ENCODE data around the gene GRB2.

GRB2 gene

DNA sequence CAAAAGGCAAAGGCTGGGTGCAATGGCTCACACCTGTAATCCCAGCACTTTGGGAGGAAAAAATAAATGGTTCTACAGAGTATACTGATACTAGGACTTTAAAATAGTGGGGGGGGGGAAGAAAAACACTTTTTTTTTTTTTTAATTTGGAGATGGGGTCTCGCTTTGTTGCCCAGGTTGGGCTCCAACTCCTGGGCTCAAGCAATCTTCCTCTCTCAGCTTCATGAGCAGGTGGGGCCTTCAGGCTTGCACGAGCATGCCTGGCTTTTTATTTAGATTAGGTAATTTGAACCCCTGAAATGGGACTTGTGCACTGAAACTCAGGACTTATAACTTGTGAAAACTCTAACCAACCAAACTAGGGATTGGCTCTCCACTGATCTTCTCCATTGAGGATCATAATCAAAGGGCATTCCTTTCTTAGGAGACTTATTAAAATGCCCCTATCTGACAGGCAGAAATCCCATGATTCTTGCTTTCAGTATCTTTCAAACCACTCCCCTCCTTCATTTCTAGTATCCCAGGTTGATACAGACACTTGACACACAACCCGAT, 16.9 kb downstream of the GRB2 start:
- peaks cover 59% of the 10 kb centered on the region for H3K36me3 ChIP-seq
- no peak overlapping the region for H3K4me3 ChIP-seq (ENCODE audit: low read depth in 1 of 2, low read length in 1 of 2)
- H3K27me3 ChIP-seq: no peaks in the 10 kb centered on the region
- TF ChIP-seq CTCF (IDR thresholded peaks at IDR 0.05): no peak
- H3K4me1 ChIP-seq (ENCODE audit: control insufficient read depth in 1 of 2, insufficient read depth in 1 of 2, low read depth in 1 of 2, low read length in 1 of 2): peaks cover 17 to 38% of the 10 kb centered on the region in 2 experiments
- peak overlapping the region; percentile 37 for H3K27ac ChIP-seq
- H3K9me3 ChIP-seq: no peaks in the 10 kb centered on the region

DNA sequence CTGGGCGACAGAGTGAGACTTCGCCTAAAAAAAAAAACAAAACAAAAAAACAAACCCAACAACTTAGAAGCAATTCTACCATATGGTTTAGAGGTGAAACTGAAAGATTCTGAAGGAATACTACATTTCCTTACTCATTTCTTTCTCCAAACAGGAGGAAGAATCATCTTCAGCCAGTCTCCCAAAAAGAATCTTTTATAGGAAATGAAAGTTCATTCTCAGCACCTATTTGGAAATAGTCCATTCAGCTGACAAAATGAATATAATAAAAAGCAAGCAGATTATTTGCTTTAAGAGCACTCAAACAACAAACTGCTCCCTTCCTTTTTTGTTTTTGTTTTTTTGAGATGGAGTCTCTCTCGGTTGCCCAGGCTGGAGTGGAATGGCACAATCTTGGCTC, 17.7 kb downstream of the GRB2 start:
- Histone ChIP-seq H3K27ac (peak overlapping the region; percentile 37), H3K9me3 (no peaks in the 10 kb centered on the region), H3K4me1 (ENCODE audit: control insufficient read depth in 1 of 2, insufficient read depth in 1 of 2, low read depth in 1 of 2, low read length in 1 of 2) (peaks cover 16 to 38% of the 10 kb centered on the region in 2 experiments), H3K4me3 (ENCODE audit: low read depth in 1 of 2, low read length in 1 of 2) (no peak overlapping the region), H3K36me3 (peaks cover 51% of the 10 kb centered on the region), H3K27me3 (no peaks in the 10 kb centered on the region)
- no peak for TF ChIP-seq CTCF (IDR thresholded peaks at IDR 0.05)

- no peak for TF ChIP-seq CTCF (IDR thresholded peaks at IDR 0.05)
- Histone ChIP-seq H3K27me3 (no peaks in the 10 kb centered on the region), H3K36me3 (peaks cover 39% of the 10 kb centered on the region)
Measured at GRCh38 chr17:75386430-75386829, 19.0 kb downstream of the GRB2 start.

DNA sequence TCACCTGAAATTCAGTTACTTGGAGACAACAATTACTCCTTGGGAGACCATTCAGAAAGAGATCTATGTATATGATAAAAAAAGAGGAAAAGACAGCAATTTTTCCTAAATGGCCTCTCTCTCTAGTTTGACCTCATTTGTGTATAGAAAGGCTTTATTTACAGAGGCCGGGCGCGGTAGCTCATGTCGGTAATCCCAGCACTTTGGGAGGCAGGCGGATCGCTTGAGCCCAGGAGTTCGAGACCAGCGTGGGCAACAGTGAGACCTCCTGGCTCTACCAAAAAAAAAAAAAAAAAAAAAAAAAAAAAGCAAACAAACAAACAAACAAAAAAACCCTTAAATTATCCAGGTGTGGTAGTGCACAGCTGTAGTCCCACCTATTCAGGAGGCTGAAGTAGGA, 20.7 kb downstream of the GRB2 start:
- TF ChIP-seq CTCF (IDR thresholded peaks at IDR 0.05): no peak
- Histone ChIP-seq H3K27me3 (no peaks in the 10 kb centered on the region), H3K27ac (no peak overlapping the region), H3K4me1 (ENCODE audit: control insufficient read depth in 1 of 2, insufficient read depth in 1 of 2, low read depth in 1 of 2, low read length in 1 of 2) (peaks cover 7 to 31% of the 10 kb centered on the region in 2 experiments), H3K9me3 (no peaks in the 10 kb centered on the region), H3K36me3 (peaks cover 22% of the 10 kb centered on the region), H3K4me3 (ENCODE audit: low read depth in 1 of 2, low read length in 1 of 2) (no peak overlapping the region)

More at GRCh38 chr17:75386430-75386829, 19.0 kb downstream of the GRB2 start:
- H3K9me3 ChIP-seq: no peaks in the 10 kb centered on the region
- peak overlapping the region; percentile 35 for H3K27ac ChIP-seq
- peaks cover 7 to 34% of the 10 kb centered on the region in 2 experiments for H3K4me1 ChIP-seq (ENCODE audit: control insufficient read depth in 1 of 2, insufficient read depth in 1 of 2, low read depth in 1 of 2, low read length in 1 of 2)
- H3K4me3 ChIP-seq (ENCODE audit: low read depth in 1 of 2, low read length in 1 of 2): no peak overlapping the region

DNA sequence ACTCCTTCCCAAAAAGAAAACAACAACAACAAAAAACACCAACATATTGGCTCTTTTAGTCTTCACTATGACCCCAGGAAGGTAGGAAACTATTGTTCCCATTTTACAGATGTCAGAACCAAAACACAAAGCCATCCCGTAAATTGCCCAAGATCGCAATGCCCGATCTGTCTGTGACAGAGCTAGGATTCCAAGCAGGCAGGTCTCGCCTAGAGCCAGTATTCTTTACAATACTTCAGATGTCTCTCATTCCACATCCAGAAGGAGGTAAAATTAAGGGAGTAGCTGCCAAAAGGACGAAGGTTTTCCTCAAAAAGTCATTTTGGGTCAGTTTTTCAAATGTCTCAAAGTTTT, 21.7 kb downstream of the GRB2 start:
- Histone ChIP-seq H3K27ac (peak overlapping the region; percentile 55), H3K27me3 (no peaks in the 10 kb centered on the region), H3K4me1 (ENCODE audit: control insufficient read depth in 1 of 2, insufficient read depth in 1 of 2, low read depth in 1 of 2, low read length in 1 of 2) (peaks cover 13 to 29% of the 10 kb centered on the region in 2 experiments), H3K36me3 (peaks cover 14% of the 10 kb centered on the region), H3K9me3 (no peaks in the 10 kb centered on the region), H3K4me3 (ENCODE audit: low read depth in 1 of 2, low read length in 1 of 2) (no peak overlapping the region)
- TF ChIP-seq CTCF (IDR thresholded peaks at IDR 0.05): no peak

Measured in neutrophil (primary cell).